GM12875 (cell line): Measurements from ENCODE around the gene TEX19.

ENCODE experiments used
- H3K4me3 ChIP-seq: one replicate; pipeline ENCODE4 v1.5.1; 2011; ENCODE audit warnings: low read depth, low read length, control low read depth
- CTCF ChIP-seq: IDR thresholded peaks from 2 replicates; pipeline ENCODE4 v1.5.1; 2011; ENCODE audit warnings: low read depth, mild to moderate bottlenecking, control low read depth, inconsistent platforms, low read length, moderate library complexity, borderline replicate concordance; ENCODE audit not compliant: insufficient read depth

Gene TEX19

DNA sequence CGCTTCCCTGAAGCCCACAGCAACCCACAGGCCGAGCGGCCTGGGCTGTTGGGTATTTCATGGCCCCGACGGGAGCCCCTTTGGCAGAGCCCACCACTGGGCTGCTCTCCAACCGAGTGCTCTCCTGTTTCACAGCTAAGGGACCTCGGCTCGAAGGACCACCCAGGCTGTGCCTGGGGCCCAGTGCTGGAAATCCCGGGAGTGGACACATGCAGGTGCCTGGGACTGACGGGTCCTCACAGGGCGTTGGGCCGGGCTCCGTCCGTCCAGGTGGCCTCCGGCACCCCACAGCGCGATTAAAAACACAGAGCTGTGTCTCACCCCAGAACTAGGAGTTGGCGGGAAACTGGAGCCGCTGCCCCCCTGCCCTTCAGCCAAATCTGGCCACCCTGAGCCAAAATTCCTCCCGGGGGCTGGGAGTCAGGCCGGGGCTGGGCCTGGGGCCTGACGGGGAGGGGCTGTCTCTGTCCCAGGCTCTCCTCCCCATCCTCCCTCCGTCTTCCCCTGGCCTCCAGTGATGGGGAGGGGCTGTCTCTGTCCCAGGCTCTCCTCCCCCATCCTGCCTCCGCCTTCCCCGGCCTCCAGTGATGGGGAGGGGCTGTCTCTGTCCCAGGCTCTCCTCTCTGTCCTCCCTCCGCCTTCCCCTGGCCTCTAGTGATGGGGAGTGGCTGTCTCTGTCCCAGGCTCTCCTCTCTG is 26.7 kb downstream of the TEX19 start:
- no peak overlapping the region for H3K4me3 ChIP-seq

GRCh38 chr17:82386255-82386831 is 27.3 kb downstream of the TEX19 start:
- no peak for TF ChIP-seq CTCF
- H3K4me3 ChIP-seq: no peak overlapping the region

More for the DNA sequence above, 26.7 kb downstream of the TEX19 start:
- no peak for TF ChIP-seq CTCF

GRCh38 chr17:82386881-82387704 is 28.0 kb downstream of the TEX19 start:
- TF ChIP-seq CTCF: no peak
- no peak overlapping the region for H3K4me3 ChIP-seq

DNA sequence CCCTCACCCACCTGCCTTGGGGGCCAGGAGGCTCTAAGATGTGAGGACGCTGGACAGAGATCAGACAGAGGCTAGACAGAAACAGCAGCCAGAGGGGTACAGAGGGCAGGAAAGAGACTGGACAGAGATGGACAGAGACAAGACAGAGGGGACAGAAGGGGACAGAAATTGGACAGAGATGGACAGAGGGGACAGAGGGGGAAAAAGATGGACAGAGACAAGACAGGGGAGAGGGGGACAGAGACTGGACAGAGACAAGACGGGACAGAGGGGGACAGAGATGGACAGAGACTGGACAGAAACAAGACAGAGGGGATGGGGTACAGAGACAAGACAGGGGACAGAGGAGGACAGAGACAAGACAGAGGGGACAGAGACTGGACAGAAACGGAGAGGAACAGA is 28.7 kb downstream of the TEX19 start:
- no peak overlapping the region for H3K4me3 ChIP-seq
- no peak for TF ChIP-seq CTCF

DNA sequence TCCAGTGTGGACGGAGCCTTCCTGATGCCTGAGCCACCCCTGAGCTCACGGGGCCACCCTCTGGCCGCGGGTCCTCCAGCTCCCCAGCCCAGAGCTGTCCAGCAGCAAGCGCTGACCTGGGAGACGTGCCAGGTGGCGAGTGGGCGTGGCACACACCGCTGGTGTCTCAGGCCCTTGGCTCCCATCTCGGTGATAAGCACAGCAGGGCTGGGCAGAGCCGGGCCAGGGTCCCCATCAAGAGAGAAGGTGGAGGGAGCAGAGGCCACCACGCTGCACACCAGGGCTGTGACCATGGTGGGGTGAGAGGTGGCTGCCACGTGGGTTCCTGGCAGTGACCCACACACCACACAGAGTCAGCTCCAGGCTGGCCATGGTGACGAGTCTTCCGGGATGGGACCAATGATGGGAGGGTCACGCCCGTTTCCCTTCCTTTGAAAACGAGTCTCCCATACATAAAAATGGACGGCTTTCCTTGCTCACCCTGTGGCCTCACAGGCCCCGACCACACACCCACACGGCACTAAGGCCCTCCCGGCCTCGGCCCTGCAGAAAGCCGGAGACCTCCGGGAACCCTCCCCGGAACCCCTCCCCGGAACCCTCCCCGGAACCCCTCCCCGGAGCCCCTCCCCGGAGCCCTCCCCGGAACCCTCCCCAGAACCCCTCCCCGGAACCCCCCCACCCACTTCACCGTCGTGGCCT is 29.3 kb downstream of the TEX19 start:
- no peak overlapping the region for H3K4me3 ChIP-seq
- TF ChIP-seq CTCF: no peak

- TF ChIP-seq CTCF: no peak
These were observed 29.9 kb downstream of the TEX19 start for GRCh38 chr17:82388922-82389283.

More at GRCh38 chr17:82388922-82389283, 29.9 kb downstream of the TEX19 start:
- H3K4me3 ChIP-seq: no peak overlapping the region
